Measurements from ENCODE around the gene PDCD6IP.
"Not testable (repeated sequence)": the region's sequence is repeated elsewhere in the genome, so short reads cannot be mapped to it uniquely, and the experiment has no call there.

PDCD6IP gene

DNA sequence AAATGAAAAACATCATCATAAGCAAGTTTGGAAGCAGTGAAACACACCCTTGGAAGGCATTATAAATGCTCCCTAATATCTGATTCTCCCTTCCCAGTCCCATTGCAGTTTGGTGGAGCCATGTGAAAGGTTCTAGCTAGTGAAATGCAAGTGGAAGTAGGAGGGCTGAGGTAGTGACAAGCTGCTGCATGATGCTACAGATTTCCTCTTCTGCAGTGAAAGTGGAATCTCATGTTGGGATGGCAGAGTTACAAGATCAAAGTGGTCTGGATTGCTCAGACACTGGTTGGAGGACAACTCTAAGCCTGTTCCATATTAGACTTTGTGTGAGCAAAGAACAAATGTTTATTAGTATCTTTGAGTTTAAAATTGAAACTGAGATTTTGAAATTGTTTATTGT is 3.3 kb upstream of the PDCD6IP start:
- DNase-seq, result no peak

GRCh38 chr3:33795856-33796536 is 2.4 kb upstream of the PDCD6IP start:
- no peak for DNase-seq

DNA sequence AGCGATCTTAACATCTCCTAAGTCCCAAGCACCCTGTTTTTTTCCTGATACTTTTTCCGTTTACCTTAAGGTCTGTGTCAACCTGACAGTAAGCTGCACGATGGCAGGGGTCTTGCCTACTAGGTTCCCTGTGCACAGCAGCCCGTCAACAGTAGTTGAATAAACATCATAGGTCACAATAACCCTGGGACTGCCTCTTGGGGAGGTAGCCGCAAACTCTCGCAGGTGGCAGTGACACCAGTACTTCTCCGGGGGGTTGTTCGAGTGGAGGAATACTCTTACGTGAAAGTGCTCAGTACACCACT is 365 bp upstream of the PDCD6IP start:
- no peak for DNase-seq

DNA sequence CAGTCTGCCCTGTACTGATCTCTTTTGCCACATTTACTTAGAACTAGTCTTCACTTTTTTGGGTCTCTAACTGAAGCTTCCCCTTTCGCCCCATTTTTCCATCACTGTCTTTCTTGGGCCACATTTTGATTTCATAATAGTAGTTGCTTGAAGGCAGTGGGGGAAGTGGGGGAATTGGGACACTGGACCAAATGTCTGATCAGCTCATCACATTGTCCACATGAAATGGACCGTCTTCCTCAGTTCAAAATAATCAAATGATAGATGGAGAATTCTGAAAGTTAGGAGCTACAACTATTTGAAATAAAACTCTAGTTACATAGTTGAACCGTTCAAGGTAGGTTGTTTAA is 747 bp downstream of the PDCD6IP start:
- no peak for DNase-seq

DNA sequence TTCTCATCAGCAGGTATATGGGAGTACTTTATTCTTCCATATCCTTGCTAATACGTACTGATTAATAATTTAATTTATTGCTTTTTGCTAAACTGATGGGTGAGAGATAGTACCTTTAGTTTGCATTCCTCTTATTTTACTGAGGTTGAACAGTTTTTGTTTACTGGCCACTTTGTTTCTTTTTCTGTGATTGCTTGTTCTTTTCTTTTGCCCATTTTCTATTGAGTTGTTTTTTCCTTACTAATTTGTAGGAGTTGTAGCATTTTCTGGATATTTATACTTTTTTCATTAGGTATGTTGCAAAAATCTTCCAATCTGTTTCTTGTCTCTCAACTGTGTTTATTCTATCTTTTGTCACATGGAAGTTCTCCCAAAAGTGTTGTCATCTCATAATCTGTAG is 4.8 kb downstream of the PDCD6IP start:
- no peak for DNase-seq

- no peak for DNase-seq
Observed at GRCh38 chr3:33803894-33804526, 5.6 kb downstream of the PDCD6IP start.

- DNase-seq, result no peak
Observed at GRCh38 chr3:33807191-33807590, 8.8 kb downstream of the PDCD6IP start.

- no peak for DNase-seq
Observed at GRCh38 chr3:33808559-33808958, 10.1 kb downstream of the PDCD6IP start.

- no peak for DNase-seq
Observed at GRCh38 chr3:33810545-33810944, 12.1 kb downstream of the PDCD6IP start.

DNA sequence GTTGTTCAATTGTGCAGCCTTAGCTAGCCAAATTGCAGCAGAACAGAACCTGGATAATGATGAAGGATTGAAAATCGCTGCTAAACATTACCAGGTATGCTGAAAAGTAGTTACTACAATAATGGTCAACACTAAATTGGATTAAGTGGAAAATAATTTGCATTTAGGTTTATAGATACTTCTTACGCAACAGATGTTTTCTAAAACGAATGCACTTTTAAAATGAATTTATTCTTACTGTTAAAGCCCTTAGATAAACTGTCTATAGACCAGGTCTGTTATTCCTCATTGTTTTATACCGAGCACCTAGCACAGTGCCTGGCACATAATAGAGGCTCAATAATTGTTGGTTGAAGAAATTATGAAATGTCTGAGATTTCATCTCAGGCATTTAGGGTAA is 23.6 kb downstream of the PDCD6IP start:
- no peak for DNase-seq

- no peak for DNase-seq
Observed at GRCh38 chr3:33823821-33824220, 25.4 kb downstream of the PDCD6IP start.

DNA sequence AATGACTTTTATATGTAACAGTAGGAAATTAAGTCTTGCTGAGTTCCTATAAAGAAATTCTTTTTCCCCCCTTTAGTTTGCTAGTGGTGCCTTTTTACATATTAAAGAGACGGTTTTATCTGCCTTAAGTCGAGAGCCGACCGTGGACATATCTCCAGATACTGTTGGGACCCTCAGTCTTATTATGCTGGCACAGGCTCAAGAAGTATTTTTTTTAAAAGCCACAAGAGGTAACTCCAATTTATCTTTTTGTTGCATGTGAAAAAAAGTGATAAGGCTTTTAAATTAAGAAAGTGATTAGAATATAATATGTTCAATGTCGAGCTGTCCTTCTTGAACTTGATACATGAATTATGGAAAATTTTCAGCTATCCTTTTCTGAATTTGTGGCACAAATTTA is 26.7 kb downstream of the PDCD6IP start:
- no peak for DNase-seq

DNA sequence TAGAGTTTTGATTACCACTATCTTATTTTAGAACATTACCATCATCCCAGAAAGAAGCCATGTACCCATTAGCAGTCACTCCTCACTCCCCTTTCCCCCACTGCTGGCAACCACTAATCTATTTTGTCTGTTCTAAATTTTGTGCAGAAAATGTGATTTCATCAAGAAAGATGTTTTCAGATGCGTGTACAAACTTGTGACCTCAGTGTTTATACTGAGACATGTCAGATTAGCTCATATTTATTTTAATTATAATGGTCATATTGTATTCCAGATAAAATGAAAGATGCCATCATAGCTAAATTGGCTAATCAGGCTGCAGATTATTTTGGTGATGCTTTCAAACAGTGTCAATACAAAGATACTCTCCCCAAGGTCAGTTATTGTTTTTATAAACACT is 27.8 kb downstream of the PDCD6IP start:
- no peak for DNase-seq

GRCh38 chr3:33826688-33827087 is 28.3 kb downstream of the PDCD6IP start:
- no peak for DNase-seq

- DNase-seq, result no peak
Observed at GRCh38 chr3:33829720-33830119, 31.3 kb downstream of the PDCD6IP start.

DNA sequence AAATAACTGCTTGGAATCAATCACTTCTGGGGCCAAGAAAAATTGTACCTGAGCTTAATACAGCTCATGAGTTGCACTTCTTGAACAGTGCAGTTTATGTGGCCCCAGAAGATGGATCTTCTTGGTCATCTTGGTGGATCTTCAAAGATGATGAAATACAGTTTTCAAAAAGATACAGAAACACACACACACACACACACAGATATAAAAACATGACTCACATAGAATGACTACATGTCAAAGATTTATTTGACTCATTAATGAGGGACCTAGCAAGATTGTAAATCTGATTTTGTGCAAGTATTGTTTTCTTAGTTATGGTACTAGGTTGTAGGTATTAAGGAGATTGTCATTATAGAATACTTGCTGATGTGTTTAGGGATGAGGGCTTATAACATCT is 32.6 kb downstream of the PDCD6IP start:
- DNase-seq, result no peak

- DNase-seq, result no peak
Observed at GRCh38 chr3:33833408-33834095, 35.1 kb downstream of the PDCD6IP start.

- no peak for DNase-seq
Observed at GRCh38 chr3:33834096-33834453, 35.6 kb downstream of the PDCD6IP start.

DNA sequence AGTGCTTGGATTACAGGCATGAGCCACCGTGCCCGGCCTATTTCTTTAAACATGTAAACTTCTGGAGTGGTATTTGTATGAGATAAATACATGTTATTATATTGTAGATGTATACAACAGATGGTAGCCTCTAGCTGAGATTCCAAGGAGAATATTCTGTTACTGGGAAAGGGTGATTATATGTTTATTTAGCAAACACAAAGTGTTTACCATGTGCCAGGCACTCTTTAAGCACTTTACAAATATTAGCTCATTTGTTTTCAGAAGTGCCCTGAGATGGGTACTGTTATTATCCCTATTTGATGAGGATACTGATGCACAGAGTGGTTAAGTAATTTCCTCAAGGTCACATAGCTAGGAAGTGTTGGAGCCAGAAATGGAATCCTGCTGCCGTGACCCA is 38.8 kb downstream of the PDCD6IP start:
- DNase-seq, result not testable (repeated sequence)

- DNase-seq, result no peak
Observed at GRCh38 chr3:33839283-33839682, 40.9 kb downstream of the PDCD6IP start.

- no peak for DNase-seq
Observed at GRCh38 chr3:33840179-33840578, 41.7 kb downstream of the PDCD6IP start.

DNA sequence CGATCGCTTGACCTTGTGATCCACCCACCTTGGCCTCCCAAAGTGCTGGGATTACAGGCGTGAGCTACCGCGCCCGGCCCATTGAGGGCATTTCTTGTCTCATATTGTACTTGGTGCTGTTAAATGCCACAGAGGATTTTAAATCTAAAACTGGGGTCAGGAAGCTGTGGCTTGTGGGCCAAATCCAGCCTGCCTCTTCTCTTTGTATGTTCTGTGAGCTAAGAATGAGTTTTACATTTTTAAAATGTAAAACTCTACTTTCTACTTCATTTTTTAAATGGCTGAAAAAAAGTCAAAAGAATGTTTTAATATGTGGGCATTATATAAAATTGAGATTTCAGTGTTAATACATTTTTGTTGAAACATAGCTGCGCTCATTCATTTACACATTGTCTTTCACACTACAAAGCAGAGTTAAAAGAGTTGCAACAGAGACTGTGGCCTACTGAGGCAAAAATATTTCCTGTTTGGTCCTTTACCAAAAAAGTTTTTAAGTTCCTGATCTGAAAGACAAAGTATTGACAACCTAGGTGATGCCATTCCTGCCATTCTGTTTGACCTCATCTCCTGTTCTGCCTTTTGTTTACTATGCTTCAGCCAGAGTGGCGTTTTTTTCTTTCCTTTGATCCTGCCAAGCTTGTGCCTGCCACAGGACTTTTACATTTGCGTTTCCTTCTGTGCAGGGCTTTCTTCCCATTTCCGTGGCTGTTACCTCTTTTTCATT is 50.4 kb downstream of the PDCD6IP start:
- no peak for DNase-seq

DNA sequence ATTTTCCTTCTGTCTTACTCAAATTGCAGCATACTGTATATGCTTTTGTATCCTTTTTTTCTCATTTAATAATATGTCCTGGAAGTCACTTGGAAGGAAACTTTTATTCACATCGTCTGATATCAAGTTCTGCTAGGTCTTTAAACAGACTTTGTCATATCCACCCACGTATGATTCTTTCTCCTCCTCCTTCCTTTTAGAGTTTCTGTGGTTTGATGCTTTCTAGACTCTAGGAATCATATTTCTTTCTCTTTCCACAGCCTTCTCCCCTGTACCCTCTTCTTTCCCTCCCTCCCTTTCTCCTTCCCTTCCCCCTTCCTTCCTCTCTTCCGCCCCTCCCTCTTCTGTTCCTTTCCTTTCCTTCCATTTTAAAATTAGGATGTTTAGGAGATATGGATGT is 52.2 kb downstream of the PDCD6IP start:
- DNase-seq, result not testable (repeated sequence)

- DNase-seq, result not testable (repeated sequence)
Observed at GRCh38 chr3:33855407-33855806, 57.0 kb downstream of the PDCD6IP start.
